ENCODE measurements around the gene NEUROD1.

NEUROD1 gene

GRCh38 chr2:181632733-181633401 is 47.5 kb downstream of the NEUROD1 start:
- no peak for DNase-seq

GRCh38 chr2:181628590-181629585 is 51.4 kb downstream of the NEUROD1 start:
- DNase-seq: no peak

- DNase-seq: no peak
Observed at GRCh38 chr2:181627545-181627944, 52.8 kb downstream of the NEUROD1 start.

GRCh38 chr2:181626671-181627070 is 53.6 kb downstream of the NEUROD1 start:
- DNase-seq: no peak
